ENCODE data around the gene MAB21L4.

MAB21L4 gene

DNA sequence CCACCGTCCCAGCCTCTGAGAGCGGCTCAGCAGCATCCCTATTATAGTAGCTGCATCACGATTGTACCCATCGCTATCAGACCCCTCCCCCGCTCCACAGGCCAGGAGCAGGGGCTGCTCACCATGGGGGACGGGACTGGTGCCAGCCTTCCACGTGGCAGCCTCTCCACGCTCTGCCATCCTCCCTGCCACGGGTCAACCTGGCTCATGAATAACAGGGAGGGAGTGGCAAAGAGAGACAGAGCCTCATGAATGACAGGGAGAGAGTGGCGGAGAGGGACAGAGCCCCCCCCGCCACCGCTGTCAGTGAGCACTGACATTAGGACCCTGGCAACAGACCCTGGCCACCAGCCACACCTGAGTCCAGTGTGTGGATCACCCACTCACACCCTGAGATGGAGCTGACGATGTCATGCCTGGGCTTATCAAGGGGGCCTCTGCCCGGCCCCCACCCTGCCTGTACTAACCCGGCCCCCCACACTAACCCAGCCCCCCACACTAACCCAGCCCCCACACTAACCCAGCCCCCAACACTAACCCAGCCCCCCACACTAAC, 27.1 kb upstream of the MAB21L4 start:
- peak; percentile 32 for DNase-seq

DNA sequence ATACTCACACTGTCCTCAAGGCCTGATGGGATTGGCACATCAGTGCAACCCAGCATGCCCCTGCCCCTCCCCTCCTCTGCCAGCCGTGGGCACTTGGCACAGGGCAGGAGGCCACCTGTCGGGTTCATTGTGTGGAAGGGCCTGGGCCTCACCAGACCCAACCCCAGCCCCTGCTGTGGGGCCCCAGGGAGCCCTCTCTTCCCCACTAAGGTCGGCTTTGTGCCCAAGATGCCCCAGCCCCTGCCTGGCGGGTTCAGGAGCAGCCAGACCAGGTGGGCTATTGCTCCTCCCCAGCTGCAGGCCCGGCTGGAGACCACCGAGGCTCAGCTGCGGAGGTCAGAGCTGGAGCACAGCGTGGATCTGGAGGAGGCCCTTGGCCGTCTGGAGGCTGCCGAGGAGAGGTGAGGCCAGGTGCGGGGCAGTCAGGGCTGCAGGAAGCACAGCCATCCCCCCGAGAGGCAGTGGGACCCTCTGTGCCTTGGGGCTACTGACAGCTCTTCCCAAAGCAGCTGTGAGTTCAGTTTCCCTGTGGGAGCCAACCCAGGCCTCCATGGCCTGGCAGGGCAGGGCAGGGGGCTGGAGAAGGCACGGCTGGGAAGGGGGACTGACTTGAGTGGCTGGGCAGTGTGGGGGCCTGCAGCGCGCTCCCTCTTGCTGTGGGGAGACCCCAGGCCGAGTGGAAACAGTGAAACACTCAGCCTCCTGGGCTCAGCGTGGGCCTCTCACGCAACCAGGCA, 26.5 kb upstream of the MAB21L4 start:
- DNase-seq: no peak

- DNase-seq: no peak
These were observed 26.0 kb upstream of the MAB21L4 start for GRCh38 chr2:240921995-240922244.

- no peak for DNase-seq
These were observed 25.5 kb upstream of the MAB21L4 start for GRCh38 chr2:240921311-240921994.

DNA sequence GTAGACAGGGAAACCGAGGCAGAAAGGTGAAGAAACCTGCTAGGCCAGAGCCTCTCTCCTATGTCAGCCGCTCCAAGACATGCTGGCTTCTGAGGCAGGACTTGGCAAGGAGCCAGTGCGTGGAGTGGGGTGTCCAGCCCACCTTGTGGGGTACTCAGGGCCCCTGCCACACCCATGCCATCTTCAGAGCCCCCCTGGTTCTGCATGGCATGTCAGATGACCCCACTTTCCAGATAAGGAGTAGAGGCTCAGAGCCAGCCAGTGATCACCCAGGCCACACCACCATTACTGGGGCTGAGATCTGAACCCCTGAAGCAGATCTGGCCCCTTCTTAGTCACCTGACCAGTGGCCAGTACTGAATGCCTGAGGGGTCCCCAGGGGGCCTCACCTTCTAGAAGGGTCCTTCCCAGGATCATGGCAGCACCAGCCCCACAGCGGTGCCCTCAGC, 24.9 kb upstream of the MAB21L4 start:
- no peak for DNase-seq

- no peak for DNase-seq
These were observed 24.1 kb upstream of the MAB21L4 start for GRCh38 chr2:240919786-240920782.

DNA sequence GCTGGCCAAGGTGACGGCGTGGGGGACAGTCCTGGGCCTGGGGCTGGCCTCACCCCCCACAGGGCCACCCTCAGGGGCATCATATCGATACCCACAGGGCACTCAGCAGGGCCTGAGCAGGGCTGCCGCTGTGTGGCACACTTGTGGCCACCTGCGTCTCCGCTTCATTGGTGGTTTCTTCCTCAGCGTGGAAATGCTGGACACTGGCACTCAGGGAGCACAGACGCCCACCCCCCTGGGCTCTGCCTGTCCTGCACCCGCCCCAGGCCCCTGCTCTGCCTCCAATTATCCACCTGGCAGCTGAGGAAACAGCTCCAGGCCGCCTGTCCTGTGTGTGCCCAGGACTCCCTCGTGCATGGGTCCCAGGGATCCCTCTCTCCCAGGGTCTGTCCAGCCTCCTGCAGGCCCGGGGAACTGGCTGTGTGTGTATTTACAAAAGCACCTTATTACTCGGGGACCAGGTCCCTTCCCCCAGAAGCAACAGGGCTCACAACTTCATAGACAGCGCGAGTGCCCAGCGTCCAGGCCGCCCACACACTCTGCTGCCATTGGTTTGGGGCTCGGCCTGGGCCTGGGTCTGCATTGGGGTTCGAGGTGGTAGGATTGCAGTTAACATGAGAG, 23.3 kb upstream of the MAB21L4 start:
- no peak for DNase-seq

- DNase-seq: no peak
These were observed 22.5 kb upstream of the MAB21L4 start for GRCh38 chr2:240918258-240919091.

GRCh38 chr2:240917684-240918257, 21.8 kb upstream of the MAB21L4 start:
- no peak for DNase-seq

DNA sequence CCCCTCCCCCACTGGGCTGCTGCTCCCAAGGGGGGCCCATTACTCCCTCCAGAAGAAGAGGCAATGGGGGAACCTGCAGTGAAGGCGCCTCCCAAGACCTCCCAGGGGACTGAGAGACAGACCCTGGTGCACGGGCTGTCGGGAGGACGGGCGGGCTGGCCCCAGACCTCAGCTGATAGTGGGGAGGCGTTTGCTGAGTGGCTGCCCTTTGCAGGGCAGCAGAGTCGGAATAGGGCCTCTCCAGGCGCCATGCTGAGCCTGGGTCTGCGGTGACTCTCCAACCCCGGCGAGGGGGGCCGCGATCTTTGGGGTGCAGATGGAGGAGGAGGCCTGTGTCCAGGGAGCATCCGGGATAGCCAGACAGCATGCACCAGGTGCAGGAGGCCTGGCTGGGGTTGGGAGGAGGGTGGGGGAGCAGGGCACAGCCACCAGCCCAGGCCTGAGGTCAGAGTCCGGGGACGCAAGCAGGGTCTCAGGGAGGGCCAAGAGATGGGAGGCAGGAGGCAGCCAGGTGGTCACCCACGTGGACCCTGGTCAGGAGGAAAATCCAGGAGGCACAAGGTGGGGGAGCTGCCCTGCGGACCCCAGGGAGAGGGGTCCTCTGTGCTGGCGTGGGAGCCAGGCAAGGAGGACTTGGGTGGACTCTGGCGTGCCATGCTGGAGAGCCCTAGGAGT, 21.2 kb upstream of the MAB21L4 start:
- no peak for DNase-seq

DNA sequence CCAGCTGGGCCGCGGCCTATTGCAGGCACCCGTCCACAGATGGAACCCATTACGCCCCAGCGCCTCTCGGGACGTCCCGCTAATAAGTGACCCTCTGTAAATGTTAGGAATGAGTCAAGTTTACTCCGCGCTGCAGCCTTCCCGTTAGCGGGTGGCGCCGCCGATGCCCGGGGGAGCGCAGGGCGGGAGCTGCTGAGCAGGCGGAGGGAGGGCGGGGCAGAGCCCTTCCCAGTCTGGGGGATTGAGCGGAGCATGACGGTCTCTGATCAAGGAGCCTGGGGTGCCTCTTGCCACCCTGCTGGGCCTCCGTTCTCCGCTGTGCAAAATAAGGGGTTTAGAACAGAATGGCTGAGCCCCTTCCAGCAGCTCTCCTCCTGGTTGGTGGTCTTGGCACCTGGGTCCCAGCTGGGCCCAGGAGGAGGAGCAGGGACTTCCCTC, 20.6 kb upstream of the MAB21L4 start:
- no peak for DNase-seq

GRCh38 chr2:240915526-240916341, 19.8 kb upstream of the MAB21L4 start:
- DNase-seq: no peak

DNA sequence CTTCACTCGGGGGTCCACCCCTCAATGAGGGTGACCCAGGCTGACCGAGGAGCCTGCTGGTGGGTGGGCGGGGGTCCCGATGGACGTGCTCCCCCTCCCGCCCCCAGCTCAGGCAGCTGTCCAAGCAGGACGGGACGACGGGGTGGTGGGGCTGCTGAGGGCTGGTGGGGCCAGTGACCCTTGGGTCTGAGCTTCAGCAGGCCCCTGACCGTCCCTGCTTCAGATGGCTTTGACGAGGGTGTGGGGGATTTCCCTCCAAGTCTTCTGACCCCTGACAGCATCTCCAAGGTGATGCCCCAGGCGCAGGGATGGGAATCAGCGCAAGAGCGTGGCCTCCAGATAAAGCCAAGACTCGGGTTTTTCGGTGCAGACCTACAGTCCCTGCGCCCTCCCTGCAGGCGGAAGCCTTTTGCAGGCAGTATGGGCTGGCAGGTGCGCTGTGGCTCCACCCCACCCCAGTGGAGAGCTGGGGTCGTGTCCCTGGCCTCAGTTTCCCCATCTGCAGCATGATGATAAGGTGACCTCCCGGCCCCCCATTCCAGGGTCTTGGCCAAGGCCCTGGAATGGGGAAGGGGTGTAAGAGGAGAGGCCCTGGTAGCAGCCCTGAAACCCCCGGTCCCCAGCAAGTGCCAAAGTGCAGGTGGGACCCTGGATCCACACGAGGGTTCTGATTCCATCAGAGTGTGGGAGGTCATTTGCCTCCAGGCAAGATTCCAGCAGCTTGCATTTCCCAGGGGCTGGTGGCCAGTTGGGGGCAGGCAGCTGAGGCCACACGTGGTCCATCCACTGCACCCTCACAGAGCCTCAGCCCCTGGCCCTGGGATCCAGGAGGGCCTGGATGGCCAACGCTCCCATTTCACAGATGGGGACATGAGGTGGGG, 18.9 kb upstream of the MAB21L4 start:
- DNase-seq: no peak

- DNase-seq: peak; percentile 58
These were observed 18.1 kb upstream of the MAB21L4 start for GRCh38 chr2:240913810-240914644.

DNA sequence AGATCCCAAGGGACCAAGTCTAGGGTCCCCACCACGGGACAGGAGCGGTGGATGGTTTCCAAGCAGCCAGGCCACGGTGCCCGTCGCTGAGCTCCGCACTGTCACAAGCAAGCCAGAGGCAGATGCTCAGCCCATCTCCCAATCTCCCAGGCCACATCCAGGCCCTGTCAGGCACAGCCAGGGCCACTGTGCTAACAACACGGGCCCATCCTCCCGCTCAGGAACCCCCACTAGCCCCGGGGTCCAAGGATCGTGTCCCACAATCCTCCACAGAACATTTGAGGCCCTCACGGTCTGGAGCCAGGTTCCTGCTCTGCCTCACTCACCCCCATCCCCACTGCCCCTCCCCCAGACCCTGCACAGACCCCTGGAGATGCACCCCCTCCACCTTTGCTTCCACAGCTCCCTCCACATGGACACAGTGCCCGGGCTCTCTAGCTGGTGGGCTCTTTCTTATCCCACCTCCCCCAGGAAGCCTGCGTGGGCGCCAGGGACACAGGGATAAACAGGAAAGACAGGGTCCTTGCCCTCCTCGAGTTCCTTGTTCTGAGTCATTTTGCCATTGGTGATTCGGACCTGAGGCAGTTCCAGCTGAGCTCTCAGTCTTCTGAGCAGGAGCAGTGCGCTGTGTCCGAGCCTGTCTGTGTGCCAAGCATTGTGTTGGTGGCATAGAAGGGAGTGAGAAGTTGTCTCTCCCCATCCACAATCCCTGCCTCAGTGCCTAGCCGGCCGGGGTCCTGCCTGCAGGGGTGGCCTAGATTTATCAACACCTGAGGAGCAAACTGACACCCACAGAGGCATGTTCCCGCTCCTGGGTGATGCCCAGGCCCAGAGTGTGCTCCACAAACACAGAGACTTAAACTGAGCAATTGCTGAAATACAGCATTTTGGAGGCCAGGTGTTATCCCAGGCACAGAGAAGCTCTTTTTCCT, 17.2 kb upstream of the MAB21L4 start:
- peak; percentile 40 for DNase-seq

GRCh38 chr2:240911641-240912265, 15.8 kb upstream of the MAB21L4 start:
- DNase-seq: no peak
